ENCODE data around the gene CDK5RAP2. TPM values are rescaled to one million over a fixed set of nuclear protein-coding genes. Genes with fewer than 3 reads are reported as not detected.

Gene CDK5RAP2
- total RNA-seq, 2 donors from 2014 or later, result 31.9 to 45.8 TPM

GRCh38 chr9:120446671-120447070 is 133.3 kb downstream of the CDK5RAP2 start:
- H3K36me3 ChIP-seq, result no peaks in the 10 kb centered on the region
- H3K4me1 ChIP-seq, result no peaks in the 10 kb centered on the region
- no peak overlapping the region for H3K27ac ChIP-seq
- no peak overlapping the region for H3K9ac ChIP-seq (ENCODE audit: low read depth in 2 of 2, low read length in 2 of 2)
- TF ChIP-seq, protein P1, sequence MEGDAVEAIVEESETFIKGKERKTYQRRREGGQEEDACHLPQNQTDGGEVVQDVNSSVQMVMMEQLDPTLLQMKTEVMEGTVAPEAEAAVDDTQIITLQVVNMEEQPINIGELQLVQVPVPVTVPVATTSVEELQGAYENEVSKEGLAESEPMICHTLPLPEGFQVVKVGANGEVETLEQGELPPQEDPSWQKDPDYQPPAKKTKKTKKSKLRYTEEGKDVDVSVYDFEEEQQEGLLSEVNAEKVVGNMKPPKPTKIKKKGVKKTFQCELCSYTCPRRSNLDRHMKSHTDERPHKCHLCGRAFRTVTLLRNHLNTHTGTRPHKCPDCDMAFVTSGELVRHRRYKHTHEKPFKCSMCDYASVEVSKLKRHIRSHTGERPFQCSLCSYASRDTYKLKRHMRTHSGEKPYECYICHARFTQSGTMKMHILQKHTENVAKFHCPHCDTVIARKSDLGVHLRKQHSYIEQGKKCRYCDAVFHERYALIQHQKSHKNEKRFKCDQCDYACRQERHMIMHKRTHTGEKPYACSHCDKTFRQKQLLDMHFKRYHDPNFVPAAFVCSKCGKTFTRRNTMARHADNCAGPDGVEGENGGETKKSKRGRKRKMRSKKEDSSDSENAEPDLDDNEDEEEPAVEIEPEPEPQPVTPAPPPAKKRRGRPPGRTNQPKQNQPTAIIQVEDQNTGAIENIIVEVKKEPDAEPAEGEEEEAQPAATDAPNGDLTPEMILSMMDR (IDR thresholded peaks at IDR 0.05), result no peak
- no peaks in the 10 kb centered on the region for H3K9me3 ChIP-seq
- H3K4me3 ChIP-seq, result no peak overlapping the region
- no peaks in the 10 kb centered on the region for H3K27me3 ChIP-seq
- DNase-seq, result no peak
- intact Hi-C loops (cut with DNase I), result no loop called here

DNA sequence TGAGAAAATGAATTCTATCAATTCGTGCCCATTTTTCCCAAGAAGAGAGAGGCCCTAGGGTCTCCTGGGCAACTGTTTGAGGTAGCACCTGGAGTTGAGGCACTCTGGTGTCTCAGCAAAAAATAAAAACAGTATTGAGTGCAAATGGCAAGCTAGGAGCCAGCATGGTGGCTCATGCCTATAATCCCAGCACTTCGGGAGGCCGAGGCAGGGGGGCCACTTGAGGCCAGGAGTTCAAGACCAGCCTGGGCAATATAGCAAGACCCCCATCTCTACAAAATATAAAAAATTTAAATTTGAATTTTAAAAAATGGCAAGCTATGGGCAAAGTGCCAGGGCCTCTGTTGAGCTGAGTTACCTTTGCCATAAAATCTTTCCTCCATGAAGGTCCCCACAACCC is 136.0 kb downstream of the CDK5RAP2 start:
- intact Hi-C loops (cut with DNase I), result no loop called here
- no peak for DNase-seq

GRCh38 chr9:120443489-120443888 is 136.5 kb downstream of the CDK5RAP2 start:
- Histone ChIP-seq H3K27me3 (no peaks in the 10 kb centered on the region), H3K9ac (ENCODE audit: low read depth in 2 of 2, low read length in 2 of 2) (no peak overlapping the region), H3K36me3 (no peaks in the 10 kb centered on the region), H3K4me1 (no peaks in the 10 kb centered on the region), H3K4me3 (no peak overlapping the region), H3K9me3 (no peaks in the 10 kb centered on the region), H3K27ac (no peak overlapping the region)
- intact Hi-C loops (cut with DNase I), result no loop called here
- TF ChIP-seq, protein P1 (IDR thresholded peaks at IDR 0.05), result no peak
- no peak for DNase-seq

More for the DNA sequence above, 136.0 kb downstream of the CDK5RAP2 start:
- H3K9ac ChIP-seq (ENCODE audit: low read depth in 2 of 2, low read length in 2 of 2), result no peak overlapping the region
- H3K9me3 ChIP-seq, result no peaks in the 10 kb centered on the region
- no peaks in the 10 kb centered on the region for H3K36me3 ChIP-seq
- no peaks in the 10 kb centered on the region for H3K4me1 ChIP-seq
- H3K27me3 ChIP-seq, result no peaks in the 10 kb centered on the region
- no peak overlapping the region for H3K27ac ChIP-seq
- TF ChIP-seq, protein P1 (IDR thresholded peaks at IDR 0.05), result no peak
- H3K4me3 ChIP-seq, result no peak overlapping the region

DNA sequence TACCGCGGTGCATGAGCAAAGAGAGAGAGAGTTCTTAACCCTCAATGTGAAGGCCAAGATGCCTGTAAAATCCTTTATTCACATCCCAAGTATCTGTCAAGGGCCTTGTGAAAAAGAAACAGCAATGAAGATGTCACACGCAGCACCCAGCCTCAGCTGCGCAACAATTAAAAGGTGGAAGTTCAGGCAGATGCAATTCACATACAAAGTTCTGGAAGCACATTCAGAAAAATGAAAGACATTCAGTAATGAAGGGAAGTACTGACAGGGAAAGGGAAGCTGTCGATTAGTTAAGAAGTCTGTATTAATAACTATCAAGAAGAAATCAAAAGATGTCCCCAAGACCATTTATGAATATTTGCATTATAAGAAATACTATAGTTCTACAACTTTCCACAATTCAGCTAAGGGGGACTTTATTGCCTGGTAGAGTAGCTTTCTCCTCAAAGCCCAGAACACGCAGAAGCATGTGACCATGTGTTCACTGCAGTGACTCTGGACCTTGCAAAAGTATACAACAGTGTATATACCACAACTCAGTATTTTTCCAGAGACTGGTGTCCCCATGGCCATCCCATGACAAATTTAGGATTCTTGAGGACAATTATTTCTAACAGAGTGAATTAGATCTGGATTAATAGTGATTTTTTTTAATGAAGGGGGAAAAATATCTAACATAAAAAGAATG is 137.5 kb downstream of the CDK5RAP2 start:
- Histone ChIP-seq H3K9me3 (no peaks in the 10 kb centered on the region), H3K27ac (no peak overlapping the region), H3K4me1 (no peaks in the 10 kb centered on the region), H3K36me3 (no peaks in the 10 kb centered on the region), H3K27me3 (no peaks in the 10 kb centered on the region), H3K9ac (ENCODE audit: low read depth in 2 of 2, low read length in 2 of 2) (no peak overlapping the region), H3K4me3 (no peak overlapping the region)
- TF ChIP-seq, protein P1 (IDR thresholded peaks at IDR 0.05), result no peak
- no peak for DNase-seq
- intact Hi-C loops (cut with DNase I), result no loop called here

DNA sequence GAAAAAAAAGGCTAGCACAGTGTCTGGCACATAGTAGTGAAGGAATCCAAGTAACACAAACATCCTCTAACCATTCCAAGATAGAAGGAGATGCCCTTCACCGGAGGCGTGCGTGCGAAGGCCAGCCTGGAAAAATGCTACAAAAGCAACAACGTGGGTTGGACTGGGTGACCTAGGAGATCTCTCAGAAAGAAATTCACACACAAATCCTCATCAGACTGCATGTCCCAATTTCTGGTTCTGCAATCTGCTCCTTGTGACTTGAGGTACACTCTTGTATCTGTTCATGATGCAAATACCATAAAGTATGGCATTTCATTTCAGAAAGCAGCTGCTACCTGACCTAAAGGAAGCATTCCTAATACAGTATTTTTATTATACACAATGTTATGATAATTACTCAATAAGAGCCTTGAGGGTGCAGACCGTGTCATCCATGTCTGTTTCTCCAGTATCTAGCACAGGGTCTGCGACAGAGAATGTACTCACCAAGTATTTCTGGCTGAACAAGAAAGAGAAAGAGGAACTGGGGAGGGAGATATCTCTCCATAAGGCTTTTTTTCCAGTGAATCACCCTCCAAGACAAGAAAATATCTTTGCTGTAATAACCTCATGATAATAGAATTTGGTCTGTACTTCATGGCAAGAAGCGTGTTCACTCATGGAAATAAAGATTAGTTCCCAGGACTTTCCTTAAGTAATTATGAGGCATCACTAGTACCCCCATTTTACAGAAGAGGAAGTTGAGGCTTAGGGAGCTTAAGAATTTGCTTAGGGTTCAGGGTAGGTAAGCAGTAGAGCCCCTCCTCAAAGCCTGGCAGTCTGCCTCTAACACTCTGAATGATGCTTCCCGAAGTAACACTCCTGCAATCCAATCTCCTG is 138.3 kb downstream of the CDK5RAP2 start:
- Histone ChIP-seq H3K9ac (ENCODE audit: low read depth in 2 of 2, low read length in 2 of 2) (no peak overlapping the region), H3K36me3 (no peaks in the 10 kb centered on the region), H3K4me1 (no peaks in the 10 kb centered on the region), H3K4me3 (no peak overlapping the region), H3K9me3 (no peaks in the 10 kb centered on the region), H3K27ac (no peak overlapping the region), H3K27me3 (no peaks in the 10 kb centered on the region)
- intact Hi-C loops (cut with DNase I), result no loop called here
- TF ChIP-seq, protein P1 (IDR thresholded peaks at IDR 0.05), result no peak
- no peak for DNase-seq
